GM13977 (cell line): ENCODE measurements around the gene AUTS2.

Experiments used
- DNase-seq: peaks from one replicate; pipeline ENCODE4 v3.0.0; 2012; ENCODE audit warnings: low spot score
- in situ Hi-C: fragments of 300-500 bp; cut with MboI; formaldehyde crosslinking; loops from one replicate; pipeline ENCODE4 v1.12.0; 2022; ENCODE audit warnings: low sequenced_read_pairs, low pct_unique_long_range_greater_than_20kb, mixed read lengths, inconsistent platforms; ENCODE audit not compliant: unreplicated experiment
- TF ChIP-seq, protein P1 (sequence below): IDR thresholded peaks from 2 replicates; pipeline ENCODE4 v1.5.1; 2012; ENCODE audit warnings: mild to moderate bottlenecking, control low read depth; ENCODE audit not compliant: insufficient read depth; ENCODE audit errors: extremely low read depth, missing control alignments

The AUTS2 gene

GRCh38 chr7:69849268-69849667 is 251.0 kb downstream of the AUTS2 start:
- DNase-seq: no peak
- in situ Hi-C loops: no loop called here
- TF ChIP-seq, protein P1, sequence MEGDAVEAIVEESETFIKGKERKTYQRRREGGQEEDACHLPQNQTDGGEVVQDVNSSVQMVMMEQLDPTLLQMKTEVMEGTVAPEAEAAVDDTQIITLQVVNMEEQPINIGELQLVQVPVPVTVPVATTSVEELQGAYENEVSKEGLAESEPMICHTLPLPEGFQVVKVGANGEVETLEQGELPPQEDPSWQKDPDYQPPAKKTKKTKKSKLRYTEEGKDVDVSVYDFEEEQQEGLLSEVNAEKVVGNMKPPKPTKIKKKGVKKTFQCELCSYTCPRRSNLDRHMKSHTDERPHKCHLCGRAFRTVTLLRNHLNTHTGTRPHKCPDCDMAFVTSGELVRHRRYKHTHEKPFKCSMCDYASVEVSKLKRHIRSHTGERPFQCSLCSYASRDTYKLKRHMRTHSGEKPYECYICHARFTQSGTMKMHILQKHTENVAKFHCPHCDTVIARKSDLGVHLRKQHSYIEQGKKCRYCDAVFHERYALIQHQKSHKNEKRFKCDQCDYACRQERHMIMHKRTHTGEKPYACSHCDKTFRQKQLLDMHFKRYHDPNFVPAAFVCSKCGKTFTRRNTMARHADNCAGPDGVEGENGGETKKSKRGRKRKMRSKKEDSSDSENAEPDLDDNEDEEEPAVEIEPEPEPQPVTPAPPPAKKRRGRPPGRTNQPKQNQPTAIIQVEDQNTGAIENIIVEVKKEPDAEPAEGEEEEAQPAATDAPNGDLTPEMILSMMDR: no peak

- no peak for DNase-seq
- in situ Hi-C loops: no loop called here
- TF ChIP-seq, protein P1: no peak
Measured at GRCh38 chr7:69857014-69857413, 258.7 kb downstream of the AUTS2 start.

DNA sequence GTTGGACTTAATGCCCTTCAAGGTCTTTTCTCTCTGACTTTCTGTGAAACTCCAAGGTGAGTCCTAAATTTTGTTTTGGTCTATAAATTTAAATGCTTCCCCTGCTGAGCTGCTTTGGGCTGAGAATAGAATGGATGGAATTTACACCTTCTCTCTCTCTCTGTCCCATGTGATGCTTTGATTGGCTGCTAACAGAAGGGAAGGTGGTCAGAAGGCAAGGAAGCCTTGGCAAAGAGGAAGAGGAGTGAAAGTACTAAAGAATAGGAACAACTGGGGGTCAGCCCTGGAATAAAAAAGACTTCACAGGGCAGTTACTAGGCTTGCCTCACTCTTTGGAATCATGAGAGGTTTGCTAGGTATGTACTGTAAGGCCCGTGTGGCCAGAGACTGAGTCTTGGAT is 260.2 kb downstream of the AUTS2 start:
- DNase-seq: no peak
- in situ Hi-C loops: no loop called here
- TF ChIP-seq, protein P1: no peak

- in situ Hi-C loops: no loop called here
- TF ChIP-seq, protein P1: no peak
- no peak for DNase-seq
Measured at GRCh38 chr7:69859342-69859741, 261.1 kb downstream of the AUTS2 start.

- in situ Hi-C loops: no loop called here
- no peak for DNase-seq
- TF ChIP-seq, protein P1: no peak
Measured at GRCh38 chr7:69860486-69860885, 262.2 kb downstream of the AUTS2 start.

DNA sequence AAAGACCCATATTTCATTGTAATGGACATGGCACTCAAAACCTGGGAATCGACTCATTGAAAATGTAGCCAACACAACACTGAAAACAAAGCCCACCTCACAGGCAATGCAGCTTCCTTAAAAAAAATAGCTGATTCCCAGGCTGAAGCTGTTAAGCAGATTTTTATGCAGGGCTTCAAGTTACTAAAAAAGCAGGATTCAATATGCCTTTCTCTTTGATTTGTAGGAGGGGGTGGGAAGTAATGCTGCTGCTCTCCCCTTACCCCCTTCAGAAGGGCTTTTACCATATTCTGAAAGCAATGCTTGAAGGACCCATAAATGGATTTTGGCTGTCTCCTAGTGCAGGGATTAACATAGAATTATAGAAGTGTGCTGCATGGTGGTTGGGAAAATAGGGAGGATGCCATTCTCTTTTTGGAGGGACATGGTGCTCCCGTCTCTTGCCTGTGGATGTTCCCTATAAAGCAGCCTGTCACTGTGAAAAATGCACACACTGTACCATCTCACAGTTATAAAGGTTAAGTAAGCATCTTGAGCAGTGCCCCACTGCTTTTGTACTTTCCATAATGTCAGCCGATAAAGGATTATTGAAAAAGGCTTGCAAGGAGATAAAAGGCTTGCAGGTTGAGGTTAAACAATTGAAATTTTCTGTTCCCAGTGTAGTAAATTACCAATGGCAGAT is 262.8 kb downstream of the AUTS2 start:
- DNase-seq: no peak
- in situ Hi-C loops: no loop called here
- TF ChIP-seq, protein P1: no peak
